H1 (cell line): Measurements from ENCODE around the gene CAMSAP1. TPM values are rescaled to one million over a fixed set of nuclear protein-coding genes. Genes with fewer than 3 reads are reported as not detected.

Experiments
- BCL11A ChIP-seq, 2 experiments: IDR thresholded peaks; one replicate each; pipeline ENCODE4 v1.6.1; 2011; ENCODE audit warnings: low read depth in 2 of 2, low read length in 2 of 2, mild to moderate bottlenecking in 2 of 2
- CBX5 ChIP-seq: fragments of 300-800, 300-1000 bp; sonication (generic); IDR thresholded peaks from 2 replicates; pipeline ENCODE4 v1.7.1; 2016; ENCODE audit warnings: antibody characterized with exemption, low read length, low read depth
- CHD7 ChIP-seq: fragments of 300-600 bp; sonication (generic); IDR thresholded peaks from 2 replicates; pipeline ENCODE4 v1.7.1; 2012; ENCODE audit warnings: low read length, moderate library complexity, mild to moderate bottlenecking, inconsistent platforms; ENCODE audit not compliant: insufficient replicate concordance
- GTF2F1 ChIP-seq: IDR thresholded peaks from 2 replicates; pipeline ENCODE4 v1.6.1; 2012; ENCODE audit warnings: low read depth, low read length, improper control_type of control experiment, borderline replicate concordance
- JUN ChIP-seq: IDR thresholded peaks from 2 replicates; pipeline ENCODE4 v1.6.1; 2011; ENCODE audit warnings: low read depth, mild to moderate bottlenecking, improper control_type of control experiment, low read length
- KDM4A ChIP-seq: IDR thresholded peaks from one replicate; pipeline ENCODE4 v1.7.1; 2012; ENCODE audit warnings: low read depth, mild to moderate bottlenecking, moderate library complexity, low read length, inconsistent platforms; ENCODE audit not compliant: severe bottlenecking
- MAFK ChIP-seq: IDR thresholded peaks from 2 replicates; pipeline ENCODE4 v1.6.1; 2012; ENCODE audit warnings: low read depth, mild to moderate bottlenecking, improper control_type of control experiment, low read length
- TBP ChIP-seq: IDR thresholded peaks from 2 replicates; pipeline ENCODE4 v1.6.1; 2011; ENCODE audit warnings: low read depth, low read length, improper control_type of control experiment
- TCF12 ChIP-seq: IDR thresholded peaks from 2 replicates; pipeline ENCODE4 v1.6.1; 2011; ENCODE audit warnings: low read depth, mild to moderate bottlenecking, low read length
- polyA plus RNA-seq, 7 experiments: library from polyadenylated mRNA; depleted of rRNA in 3 of 7; stranded (reverse) in 5 of 7; unstranded in 2 of 7; fragments of >200 nt in 5 of 7; fragments of 200-250 nt in 2 of 7; gene quantifications; 1 replicate in 5 of 7; 2 replicates in 1 of 7; 4 replicates in 1 of 7; pipeline versions ENCODE4 v1.2.1 to v1.2.3, GENCODE V29; 2011 to 2013; ENCODE audit warnings: missing spikeins in 2 of 7, mixed read lengths in 2 of 7
- total RNA-seq: library from RNA; stranded (reverse); fragmentation: NEBNext Ultra II Directional; extraction: Animal tissue kit (Norgen Biotek cat#: 25700); gene quantifications from 2 replicates; pipeline ENCODE4 v1.2.1, GENCODE V29; 2021

The CAMSAP1 gene
- total and polyA plus RNA-seq, 2 of the 8 experiments (the other 6 are each of a cell fraction or from before 2014, with no cell fraction given): 13.4 to 44.0 TPM

- TF ChIP-seq CHD7 (no peak), MAFK (no peak), JUN (no peak), GTF2F1 (no peak), CBX5 (no peak), KDM4A (no peak), TBP (no peak), TCF12 (no peak), BCL11A (IDR thresholded peaks at IDR 0.05; ENCODE audit: low read depth in 2 of 2, low read length in 2 of 2) (no peak)
Observed at GRCh38 chr9:135762921-135763320, 144.4 kb downstream of the CAMSAP1 start (continued).
